ENCODE results near the gene ITPR2.

ITPR2 gene

DNA sequence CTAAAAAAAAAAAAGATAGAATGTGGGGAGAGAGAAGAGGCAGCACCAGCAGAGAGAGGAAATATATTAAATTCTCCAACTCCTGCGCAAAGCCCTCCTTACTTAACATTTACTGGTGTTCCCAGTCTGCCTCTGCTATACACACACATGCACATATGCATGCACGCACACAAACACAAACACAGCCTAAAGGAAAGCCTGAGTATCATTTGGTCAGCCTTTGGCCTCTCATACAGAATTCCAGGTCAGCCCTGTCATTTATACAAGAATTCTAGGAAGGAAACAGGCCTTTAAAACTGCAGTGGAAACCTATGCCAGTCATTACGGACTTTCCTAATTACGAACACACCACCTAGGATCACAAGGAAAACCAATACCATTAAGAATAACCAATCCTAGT is 269.4 kb downstream of the ITPR2 start:
- Histone ChIP-seq H3K9ac (ENCODE audit: low read length) (no peak overlapping the region), H3K4me1 (ENCODE audit: control insufficient read depth, insufficient read depth, low read length) (no peaks in the 10 kb centered on the region), H3K36me3 (ENCODE audit: control insufficient read depth, insufficient read depth, low read length) (no peaks in the 10 kb centered on the region), H3K9me3 (ENCODE audit: control insufficient read depth, low read length) (no peaks in the 10 kb centered on the region), H3K4me3 (ENCODE audit: low read length) (no peak overlapping the region), H3K27me3 (ENCODE audit: control insufficient read depth, insufficient read depth, low read length) (no peaks in the 10 kb centered on the region)

DNA sequence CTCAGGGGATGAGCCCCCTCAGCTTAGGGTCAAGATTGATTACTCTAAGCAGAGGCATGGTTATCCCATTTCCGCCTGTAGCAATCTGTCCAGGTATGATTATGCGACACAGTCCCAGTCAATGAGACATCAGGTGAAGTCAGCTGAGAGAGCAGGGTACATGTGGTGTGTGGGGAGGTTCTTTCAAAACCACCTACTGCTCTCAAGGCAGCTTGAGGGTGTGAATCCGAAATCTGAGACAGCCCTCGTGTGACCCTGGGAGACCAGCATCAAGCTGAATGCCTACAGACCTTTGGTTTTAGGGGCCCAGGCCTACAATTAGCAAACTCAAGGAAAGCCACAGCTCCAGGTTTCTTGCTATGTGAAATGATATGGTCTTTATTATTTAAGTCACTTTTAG is 275.7 kb downstream of the ITPR2 start:
- Histone ChIP-seq H3K9me3 (ENCODE audit: control insufficient read depth, low read length) (no peaks in the 10 kb centered on the region), H3K27me3 (ENCODE audit: control insufficient read depth, insufficient read depth, low read length) (no peaks in the 10 kb centered on the region), H3K4me3 (ENCODE audit: low read length) (no peak overlapping the region), H3K9ac (ENCODE audit: low read length) (no peak overlapping the region), H3K36me3 (ENCODE audit: control insufficient read depth, insufficient read depth, low read length) (no peaks in the 10 kb centered on the region), H3K4me1 (ENCODE audit: control insufficient read depth, insufficient read depth, low read length) (no peaks in the 10 kb centered on the region)

DNA sequence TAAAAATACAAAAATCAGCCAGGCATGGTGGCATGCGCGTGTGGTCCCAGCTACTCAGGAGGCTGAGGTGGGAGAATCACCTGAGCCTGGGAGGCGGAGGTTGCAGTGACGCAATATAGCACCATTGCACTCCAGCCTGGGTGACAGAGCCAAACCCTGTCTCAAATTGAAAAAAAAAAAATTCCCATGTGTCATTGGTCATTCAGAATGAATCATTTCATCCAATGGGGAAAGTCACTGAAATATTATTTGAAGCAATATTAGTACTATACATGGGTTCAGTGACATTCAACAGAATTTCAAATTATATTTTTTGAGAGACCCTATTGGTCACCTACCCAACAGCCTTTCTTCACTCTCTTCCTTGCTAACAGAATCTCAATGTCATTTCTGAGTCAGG is 276.1 kb downstream of the ITPR2 start:
- Histone ChIP-seq H3K27me3 (ENCODE audit: control insufficient read depth, insufficient read depth, low read length) (no peaks in the 10 kb centered on the region), H3K9me3 (ENCODE audit: control insufficient read depth, low read length) (no peaks in the 10 kb centered on the region), H3K4me3 (ENCODE audit: low read length) (no peak overlapping the region), H3K36me3 (ENCODE audit: control insufficient read depth, insufficient read depth, low read length) (no peaks in the 10 kb centered on the region), H3K9ac (ENCODE audit: low read length) (no peak overlapping the region), H3K4me1 (ENCODE audit: control insufficient read depth, insufficient read depth, low read length) (no peaks in the 10 kb centered on the region)

DNA sequence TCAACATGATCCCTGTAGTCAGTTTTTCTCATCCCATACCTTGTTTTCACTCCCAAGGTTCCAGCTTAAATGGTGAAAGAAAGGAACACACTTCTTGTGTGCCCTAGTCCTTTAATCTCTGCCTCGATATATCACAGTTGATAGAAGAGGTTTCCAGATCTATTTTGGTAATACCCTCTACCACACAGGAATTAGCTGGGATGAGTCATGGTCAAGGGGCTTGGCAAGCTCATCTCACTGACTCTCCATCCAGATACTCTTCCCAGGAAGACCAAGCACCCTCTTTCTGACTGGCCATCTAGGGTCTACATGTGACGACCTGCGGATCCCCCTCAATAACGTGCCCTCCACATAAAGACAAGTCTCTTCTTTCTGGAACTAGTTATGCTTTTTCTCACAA is 277.9 kb downstream of the ITPR2 start:
- Histone ChIP-seq H3K27me3 (ENCODE audit: control insufficient read depth, insufficient read depth, low read length) (no peaks in the 10 kb centered on the region), H3K36me3 (ENCODE audit: control insufficient read depth, insufficient read depth, low read length) (no peaks in the 10 kb centered on the region), H3K9ac (ENCODE audit: low read length) (no peak overlapping the region), H3K4me1 (ENCODE audit: control insufficient read depth, insufficient read depth, low read length) (no peaks in the 10 kb centered on the region), H3K4me3 (ENCODE audit: low read length) (no peak overlapping the region), H3K9me3 (ENCODE audit: control insufficient read depth, low read length) (no peaks in the 10 kb centered on the region)

- H3K9ac ChIP-seq (ENCODE audit: low read length): no peak overlapping the region
Observed at GRCh38 chr12:26554332-26554731, 278.7 kb downstream of the ITPR2 start.

DNA sequence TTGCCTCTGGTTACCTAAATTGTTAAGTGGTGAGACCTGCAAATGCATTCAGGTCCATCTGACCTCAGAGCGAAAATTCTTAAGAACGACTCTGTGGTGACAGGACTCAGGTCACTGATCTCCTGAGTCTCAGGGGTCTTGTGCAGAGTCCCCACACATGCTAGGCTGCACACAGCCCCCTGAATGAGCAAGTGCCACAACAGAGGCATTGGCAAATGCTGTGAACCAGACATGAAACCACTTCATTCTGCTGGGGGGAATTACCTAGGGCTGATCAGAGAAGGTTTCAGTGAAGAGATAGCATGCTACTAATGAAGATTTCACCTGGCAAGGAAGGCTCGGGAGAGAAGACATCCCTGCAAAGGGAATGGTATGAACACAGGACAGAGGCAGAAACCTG is 281.6 kb downstream of the ITPR2 start:
- Histone ChIP-seq H3K4me1 (ENCODE audit: control insufficient read depth, insufficient read depth, low read length) (no peaks in the 10 kb centered on the region), H3K9me3 (ENCODE audit: control insufficient read depth, low read length) (no peaks in the 10 kb centered on the region), H3K9ac (ENCODE audit: low read length) (no peak overlapping the region), H3K4me3 (ENCODE audit: low read length) (no peak overlapping the region), H3K27me3 (ENCODE audit: control insufficient read depth, insufficient read depth, low read length) (no peaks in the 10 kb centered on the region), H3K36me3 (ENCODE audit: control insufficient read depth, insufficient read depth, low read length) (no peaks in the 10 kb centered on the region)

More at GRCh38 chr12:26554332-26554731, 278.7 kb downstream of the ITPR2 start:
- Histone ChIP-seq H3K4me1 (ENCODE audit: control insufficient read depth, insufficient read depth, low read length) (no peaks in the 10 kb centered on the region), H3K36me3 (ENCODE audit: control insufficient read depth, insufficient read depth, low read length) (no peaks in the 10 kb centered on the region), H3K9me3 (ENCODE audit: control insufficient read depth, low read length) (no peaks in the 10 kb centered on the region), H3K4me3 (ENCODE audit: low read length) (no peak overlapping the region), H3K27me3 (ENCODE audit: control insufficient read depth, insufficient read depth, low read length) (no peaks in the 10 kb centered on the region)

- Histone ChIP-seq H3K27me3 (ENCODE audit: control insufficient read depth, insufficient read depth, low read length) (no peaks in the 10 kb centered on the region), H3K36me3 (ENCODE audit: control insufficient read depth, insufficient read depth, low read length) (no peaks in the 10 kb centered on the region), H3K9me3 (ENCODE audit: control insufficient read depth, low read length) (no peaks in the 10 kb centered on the region), H3K4me3 (ENCODE audit: low read length) (no peak overlapping the region), H3K4me1 (ENCODE audit: control insufficient read depth, insufficient read depth, low read length) (no peaks in the 10 kb centered on the region), H3K9ac (ENCODE audit: low read length) (no peak overlapping the region)
Observed at GRCh38 chr12:26548227-26548626, 284.8 kb downstream of the ITPR2 start.

DNA sequence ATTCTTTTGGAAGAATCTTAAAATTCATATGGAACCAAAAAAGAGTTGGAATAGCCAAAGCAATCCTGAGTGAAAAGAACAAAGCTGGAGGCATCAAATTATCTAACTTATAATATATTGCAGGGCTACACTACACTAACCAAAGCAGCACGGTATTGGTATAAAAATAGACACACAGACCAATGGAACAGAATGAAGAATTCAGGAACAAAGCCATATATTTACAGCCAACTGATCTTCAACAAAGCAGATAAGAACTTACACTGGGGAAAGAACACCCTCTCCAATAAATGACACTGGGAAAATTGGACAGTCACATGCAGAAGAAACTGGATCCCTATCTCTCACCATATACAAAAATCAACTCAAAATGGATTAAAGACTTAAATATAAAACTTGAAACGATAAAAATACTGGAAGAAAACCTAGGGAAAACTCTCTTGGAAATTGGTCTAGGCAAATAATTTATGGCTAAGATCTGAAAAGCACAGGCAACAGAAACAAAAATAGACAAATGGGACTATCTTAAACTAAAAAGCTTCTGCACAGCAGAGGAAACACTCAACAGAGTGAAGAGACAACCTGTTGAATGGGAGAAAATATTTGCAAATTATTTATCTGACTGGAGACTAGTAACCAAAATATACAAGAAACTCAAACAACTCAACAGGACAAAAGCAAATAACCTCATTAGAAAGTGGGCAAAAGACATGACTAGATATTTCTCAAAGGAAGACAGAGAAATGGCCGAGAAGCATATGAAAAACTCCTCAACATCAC is 286.3 kb downstream of the ITPR2 start:
- Histone ChIP-seq H3K36me3 (ENCODE audit: control insufficient read depth, insufficient read depth, low read length) (no peaks in the 10 kb centered on the region), H3K4me3 (ENCODE audit: low read length) (no peak overlapping the region), H3K9ac (ENCODE audit: low read length) (no peak overlapping the region), H3K9me3 (ENCODE audit: control insufficient read depth, low read length) (no peaks in the 10 kb centered on the region), H3K4me1 (ENCODE audit: control insufficient read depth, insufficient read depth, low read length) (no peaks in the 10 kb centered on the region), H3K27me3 (ENCODE audit: control insufficient read depth, insufficient read depth, low read length) (no peaks in the 10 kb centered on the region)

DNA sequence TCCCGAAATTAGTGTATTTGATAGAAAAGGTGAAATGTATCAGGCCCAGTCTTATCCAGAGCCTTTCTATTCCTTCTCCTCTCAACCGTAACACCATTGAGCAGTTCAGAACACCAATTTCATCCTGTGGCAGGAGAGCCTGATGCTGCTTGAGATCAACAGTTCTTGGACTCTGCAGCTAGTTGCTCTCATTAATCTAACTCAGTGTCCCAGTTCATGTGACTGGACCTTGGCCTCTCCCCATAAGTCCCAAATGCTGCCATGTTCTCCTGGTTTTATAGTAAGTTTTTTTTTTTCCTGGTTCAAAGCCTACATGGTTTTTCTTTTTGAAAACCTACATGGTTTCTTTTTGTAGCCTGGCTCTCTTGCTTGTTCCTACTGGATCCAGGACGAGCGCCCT is 293.9 kb downstream of the ITPR2 start:
- Histone ChIP-seq H3K36me3 (ENCODE audit: control insufficient read depth, insufficient read depth, low read length) (no peaks in the 10 kb centered on the region), H3K4me3 (ENCODE audit: low read length) (no peak overlapping the region), H3K27me3 (ENCODE audit: control insufficient read depth, insufficient read depth, low read length) (no peaks in the 10 kb centered on the region), H3K9ac (ENCODE audit: low read length) (no peak overlapping the region), H3K9me3 (ENCODE audit: control insufficient read depth, low read length) (no peaks in the 10 kb centered on the region), H3K4me1 (ENCODE audit: control insufficient read depth, insufficient read depth, low read length) (no peaks in the 10 kb centered on the region)

GRCh38 chr12:26537651-26538050 is 295.3 kb downstream of the ITPR2 start:
- Histone ChIP-seq H3K4me3 (ENCODE audit: low read length) (no peak overlapping the region), H3K4me1 (ENCODE audit: control insufficient read depth, insufficient read depth, low read length) (no peaks in the 10 kb centered on the region)

GRCh38 chr12:26537126-26537525 is 295.9 kb downstream of the ITPR2 start:
- H3K9me3 ChIP-seq (ENCODE audit: control insufficient read depth, low read length): no peaks in the 10 kb centered on the region
- H3K4me3 ChIP-seq (ENCODE audit: low read length): no peak overlapping the region
- H3K36me3 ChIP-seq (ENCODE audit: control insufficient read depth, insufficient read depth, low read length): no peaks in the 10 kb centered on the region
- no peak overlapping the region for H3K9ac ChIP-seq (ENCODE audit: low read length)
- no peaks in the 10 kb centered on the region for H3K4me1 ChIP-seq (ENCODE audit: control insufficient read depth, insufficient read depth, low read length)
- H3K27me3 ChIP-seq (ENCODE audit: control insufficient read depth, insufficient read depth, low read length): no peaks in the 10 kb centered on the region

More at GRCh38 chr12:26537651-26538050, 295.3 kb downstream of the ITPR2 start:
- no peaks in the 10 kb centered on the region for H3K9me3 ChIP-seq (ENCODE audit: control insufficient read depth, low read length)
- no peak overlapping the region for H3K9ac ChIP-seq (ENCODE audit: low read length)
- no peaks in the 10 kb centered on the region for H3K36me3 ChIP-seq (ENCODE audit: control insufficient read depth, insufficient read depth, low read length)
- H3K27me3 ChIP-seq (ENCODE audit: control insufficient read depth, insufficient read depth, low read length): no peaks in the 10 kb centered on the region

DNA sequence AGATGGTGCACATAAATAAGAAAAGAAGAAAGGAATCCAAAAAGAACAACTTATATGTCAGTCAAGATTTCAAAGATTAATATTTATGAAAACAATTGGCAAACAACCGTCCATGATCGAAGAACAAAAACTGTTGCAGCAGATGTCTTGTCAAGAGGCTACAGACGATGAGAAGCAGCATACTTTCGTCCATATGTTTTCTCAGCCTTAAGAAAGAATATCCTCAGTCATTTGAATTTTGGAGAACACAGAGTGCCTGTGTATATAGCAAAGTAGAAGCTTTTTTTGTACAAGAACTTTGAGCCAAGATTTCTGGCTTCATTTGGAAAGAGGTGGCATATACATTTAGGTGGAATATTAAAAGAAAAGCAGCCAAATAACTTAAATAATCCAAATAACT is 297.2 kb downstream of the ITPR2 start:
- Histone ChIP-seq H3K27me3 (ENCODE audit: control insufficient read depth, insufficient read depth, low read length) (no peaks in the 10 kb centered on the region), H3K36me3 (ENCODE audit: control insufficient read depth, insufficient read depth, low read length) (no peaks in the 10 kb centered on the region), H3K9me3 (ENCODE audit: control insufficient read depth, low read length) (no peaks in the 10 kb centered on the region), H3K9ac (ENCODE audit: low read length) (no peak overlapping the region), H3K4me3 (ENCODE audit: low read length) (no peak overlapping the region), H3K4me1 (ENCODE audit: control insufficient read depth, insufficient read depth, low read length) (no peaks in the 10 kb centered on the region)

DNA sequence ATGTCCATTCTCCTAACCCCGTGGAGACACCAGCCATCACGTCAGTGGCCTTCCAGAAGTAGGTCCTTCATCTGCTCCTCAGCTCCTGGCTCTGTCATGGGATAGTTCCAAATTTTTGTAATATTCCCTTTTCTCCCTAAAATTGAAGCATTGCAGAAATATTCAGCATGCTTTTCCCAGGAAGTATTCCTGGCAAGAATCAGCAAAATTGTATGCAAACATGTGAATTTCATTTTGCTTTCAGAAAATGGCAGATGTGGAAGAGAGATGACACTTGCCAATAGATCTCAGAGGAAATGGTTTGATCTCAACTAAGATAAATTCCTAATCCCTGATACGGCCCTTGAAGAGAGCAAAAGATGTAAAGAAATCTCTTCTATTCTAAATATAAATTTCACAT is 298.9 kb downstream of the ITPR2 start:
- no peak overlapping the region for H3K4me3 ChIP-seq (ENCODE audit: low read length)
- H3K27me3 ChIP-seq (ENCODE audit: control insufficient read depth, insufficient read depth, low read length): no peaks in the 10 kb centered on the region
- H3K4me1 ChIP-seq (ENCODE audit: control insufficient read depth, insufficient read depth, low read length): no peaks in the 10 kb centered on the region
- H3K9ac ChIP-seq (ENCODE audit: low read length): no peak overlapping the region
- H3K9me3 ChIP-seq (ENCODE audit: control insufficient read depth, low read length): no peaks in the 10 kb centered on the region
- no peaks in the 10 kb centered on the region for H3K36me3 ChIP-seq (ENCODE audit: control insufficient read depth, insufficient read depth, low read length)

Data from mucosa of stomach (tissue), 1 donor.